HL-60/S4 treated with phorbol 12-myristate 13-acetate at 8.2 ng/mL for 4 days and 3 days (cell line): ENCODE measurements around the gene GABBR1.

Experiments used
- in situ Hi-C: fragments of 300-500 bp; cut with MboI; formaldehyde crosslinking; loops from 2 replicates; pipeline ENCODE4 v1.15.0; 2022; ENCODE audit warnings: low sequenced_read_pairs

Gene GABBR1

GRCh38 chr6:29529956-29530355, 103.0 kb downstream of the GABBR1 start:
- in situ Hi-C loops = no loop called here

DNA sequence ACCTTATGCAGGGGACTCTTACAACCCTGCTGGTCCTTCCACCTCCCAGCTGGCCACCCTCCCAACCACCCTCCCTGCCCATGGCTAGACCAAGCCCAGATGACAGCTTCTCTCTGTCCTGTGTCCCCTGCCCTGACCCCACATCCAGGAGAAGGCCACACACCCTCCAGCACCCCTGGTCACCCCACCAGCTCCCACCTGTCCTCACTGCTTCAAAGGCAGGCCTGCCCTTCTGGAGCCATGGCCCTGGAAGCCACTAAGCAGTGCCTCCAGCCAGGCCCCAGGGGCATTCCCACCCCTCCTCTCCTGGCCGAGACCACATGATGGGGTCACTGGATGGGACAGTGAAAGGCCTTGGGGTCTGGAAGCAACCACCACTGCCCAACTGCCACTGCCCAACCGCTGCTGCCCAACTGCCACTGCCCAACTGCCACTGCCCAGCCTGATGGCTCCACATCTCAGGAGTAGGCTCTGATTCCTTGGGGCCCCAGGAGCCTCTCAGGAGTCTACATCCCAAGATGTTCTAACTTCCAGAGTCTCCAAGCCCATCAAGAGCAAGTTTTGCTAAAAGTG, 103.9 kb downstream of the GABBR1 start:
- in situ Hi-C loops = no loop called here

GRCh38 chr6:29528300-29528931, 104.6 kb downstream of the GABBR1 start:
- in situ Hi-C loops = no loop called here

GRCh38 chr6:29527564-29527963, 105.4 kb downstream of the GABBR1 start:
- in situ Hi-C loops = no loop called here

DNA sequence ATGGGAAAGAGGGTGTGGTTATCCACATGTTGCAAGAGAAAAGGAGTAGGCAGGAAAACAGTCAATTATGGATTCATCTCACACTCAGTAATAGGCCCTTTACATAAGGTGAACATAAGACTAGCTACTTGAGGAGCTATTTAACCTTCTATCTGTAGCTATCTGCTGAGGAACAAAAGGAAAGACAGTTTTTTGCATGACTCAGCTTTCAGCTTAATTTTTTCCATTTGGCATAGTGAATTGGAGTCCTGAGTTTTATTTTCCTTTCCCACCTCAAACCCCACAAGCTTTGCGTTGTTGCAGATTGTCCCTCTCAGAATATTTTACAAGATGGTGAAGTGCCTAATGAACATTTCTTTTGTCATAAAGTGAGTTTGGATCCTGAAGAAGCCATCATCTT, 105.9 kb downstream of the GABBR1 start:
- in situ Hi-C loops = no loop called here

DNA sequence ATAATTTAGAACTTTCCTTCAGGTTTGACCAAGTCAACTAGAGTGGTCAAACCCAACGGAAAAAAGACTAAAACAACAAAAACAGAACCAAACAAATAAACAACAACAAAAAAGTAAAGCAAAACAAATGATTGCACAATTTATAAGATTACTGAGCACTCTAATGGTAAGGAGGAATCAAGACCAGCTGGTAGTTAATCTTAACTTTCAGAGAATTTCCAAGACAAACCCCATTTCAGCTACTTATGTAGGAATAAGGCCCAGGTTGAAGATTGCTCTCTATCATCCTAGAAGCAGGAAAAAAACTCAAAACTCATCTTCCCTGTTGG, 107.7 kb downstream of the GABBR1 start:
- in situ Hi-C loops = no loop called here

DNA sequence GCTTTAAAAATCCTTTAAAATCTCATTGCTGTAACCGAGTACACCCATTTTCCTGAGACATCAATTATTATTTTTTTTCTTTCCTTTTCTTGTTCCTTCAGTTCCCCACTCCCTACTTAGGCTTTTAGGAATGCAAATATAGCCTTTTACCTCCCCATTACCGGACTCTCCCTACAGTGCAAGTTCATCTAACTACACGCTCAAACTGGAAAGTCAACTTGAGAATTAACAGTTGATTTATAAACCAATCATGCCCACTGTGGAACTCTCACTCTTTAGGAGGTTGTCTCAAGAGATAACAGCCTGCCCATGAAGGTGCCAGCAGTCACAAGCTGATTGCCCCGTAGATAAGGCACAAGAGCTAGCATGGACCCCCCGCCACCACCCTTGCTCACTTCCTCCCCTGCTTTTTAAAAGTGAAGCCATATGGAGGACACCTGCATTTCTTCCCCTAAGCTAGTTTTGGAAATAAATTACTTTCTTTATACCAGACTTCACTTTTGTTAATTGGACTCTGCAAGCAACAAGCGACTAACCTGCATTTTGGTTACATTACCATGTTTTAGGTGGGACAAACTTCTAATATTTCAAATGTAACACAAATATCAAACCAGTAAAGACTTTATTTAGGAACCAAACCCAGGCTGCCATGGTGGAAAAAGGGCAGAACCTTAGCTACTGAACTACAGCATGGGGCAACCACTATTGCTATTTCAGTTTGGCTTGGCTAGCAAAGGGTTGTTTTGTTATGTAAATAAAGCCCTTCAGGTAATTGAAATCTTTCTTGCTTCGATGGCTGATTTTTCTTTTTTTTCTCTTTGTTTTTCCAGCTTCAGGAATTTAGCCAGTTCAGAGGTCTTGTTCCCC, 108.3 kb downstream of the GABBR1 start:
- in situ Hi-C loops = no loop called here

DNA sequence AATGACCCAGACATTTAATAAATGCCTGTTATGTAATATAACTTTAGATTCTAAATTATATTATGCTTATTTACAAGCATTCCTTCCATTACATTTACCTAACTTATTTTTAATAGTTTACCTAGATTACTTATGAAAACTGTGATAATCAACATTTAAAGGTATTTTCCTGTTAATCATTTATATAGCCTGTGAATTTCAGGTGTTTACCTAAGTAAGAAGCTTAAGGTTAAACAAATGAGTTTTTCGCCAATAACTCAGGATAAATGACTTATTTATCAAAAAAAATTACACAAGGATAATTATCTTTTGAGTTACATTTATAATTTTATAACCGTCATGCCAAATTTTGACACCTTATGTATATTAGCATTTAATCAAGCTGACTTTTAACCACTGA, 108.9 kb downstream of the GABBR1 start:
- in situ Hi-C loops = no loop called here

- in situ Hi-C loops = no loop called here
Observed at GRCh38 chr6:29522227-29522626, 110.8 kb downstream of the GABBR1 start.

DNA sequence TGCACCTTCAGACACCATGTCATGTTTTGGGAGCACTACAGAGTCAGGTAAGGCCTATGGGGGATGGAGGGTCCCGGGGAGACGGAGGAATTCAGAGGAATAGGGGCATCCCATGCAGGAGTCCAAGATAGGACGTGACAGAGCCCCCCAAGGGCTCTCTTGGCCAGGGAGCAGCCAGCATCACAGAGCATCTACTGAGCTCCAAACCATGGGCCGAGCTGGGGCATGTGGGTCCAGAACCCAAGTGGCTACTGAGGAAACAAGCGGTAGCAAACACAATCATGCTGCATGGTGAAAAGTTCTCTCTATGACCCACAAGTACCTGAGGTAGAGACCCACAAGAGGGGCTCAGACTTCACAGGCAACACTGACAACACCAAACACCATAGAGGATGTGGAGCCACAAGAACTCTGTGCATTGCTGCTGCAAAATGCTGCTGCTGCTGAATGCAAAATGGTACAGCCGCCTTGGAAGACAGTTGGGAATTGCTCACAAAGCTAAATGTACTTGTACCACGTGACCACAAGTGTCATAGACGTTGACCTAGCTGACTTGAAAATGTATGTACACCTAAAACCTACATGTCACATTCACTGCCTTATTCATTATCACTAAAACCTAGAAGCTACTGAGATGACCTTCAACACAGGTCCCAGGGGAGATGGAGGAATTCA, 111.8 kb downstream of the GABBR1 start:
- in situ Hi-C loops = no loop called here

DNA sequence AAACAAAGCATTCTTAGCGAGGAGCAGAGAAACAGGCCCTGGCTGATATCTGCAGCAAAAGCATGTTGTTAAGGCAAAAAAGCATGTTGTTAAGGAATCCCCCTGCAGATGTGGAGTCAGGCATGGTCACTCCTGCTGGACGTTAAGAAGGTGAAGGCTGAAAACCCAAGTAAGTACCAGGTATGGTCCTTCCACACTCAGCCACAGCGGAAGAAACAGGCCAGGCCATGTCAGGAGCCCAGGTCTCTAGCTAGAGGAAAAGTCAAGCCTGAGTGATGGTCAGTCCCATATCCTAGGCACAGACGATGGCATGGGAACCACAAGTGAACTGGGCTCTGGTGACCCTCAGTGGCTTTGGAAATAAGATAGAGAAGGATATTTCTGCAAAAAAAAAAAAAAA, 112.8 kb downstream of the GABBR1 start:
- in situ Hi-C loops = no loop called here

GRCh38 chr6:29519291-29520010, 113.5 kb downstream of the GABBR1 start:
- in situ Hi-C loops = no loop called here

GRCh38 chr6:29517728-29518440, 115.1 kb downstream of the GABBR1 start:
- in situ Hi-C loops = no loop called here

- in situ Hi-C loops = no loop called here
Observed at GRCh38 chr6:29517245-29517644, 115.7 kb downstream of the GABBR1 start.

DNA sequence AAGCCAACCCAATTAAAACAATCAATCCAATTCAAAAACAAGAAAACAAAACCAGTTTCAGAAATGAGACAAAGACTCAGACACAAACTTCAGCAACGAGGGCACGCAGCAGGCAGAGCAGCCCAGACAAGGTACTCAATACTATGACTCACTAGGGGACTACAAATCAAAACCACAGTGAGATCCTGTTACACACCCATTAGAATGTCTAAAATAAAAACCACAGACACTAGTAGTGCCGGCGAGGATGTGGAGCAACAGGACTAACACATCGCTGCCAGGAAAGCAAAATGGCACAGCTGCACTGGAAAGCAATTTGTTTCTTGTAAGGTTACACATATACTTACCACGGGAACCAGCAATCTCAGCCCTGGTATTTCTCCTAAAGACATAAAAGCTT, 116.9 kb downstream of the GABBR1 start:
- in situ Hi-C loops = no loop called here

DNA sequence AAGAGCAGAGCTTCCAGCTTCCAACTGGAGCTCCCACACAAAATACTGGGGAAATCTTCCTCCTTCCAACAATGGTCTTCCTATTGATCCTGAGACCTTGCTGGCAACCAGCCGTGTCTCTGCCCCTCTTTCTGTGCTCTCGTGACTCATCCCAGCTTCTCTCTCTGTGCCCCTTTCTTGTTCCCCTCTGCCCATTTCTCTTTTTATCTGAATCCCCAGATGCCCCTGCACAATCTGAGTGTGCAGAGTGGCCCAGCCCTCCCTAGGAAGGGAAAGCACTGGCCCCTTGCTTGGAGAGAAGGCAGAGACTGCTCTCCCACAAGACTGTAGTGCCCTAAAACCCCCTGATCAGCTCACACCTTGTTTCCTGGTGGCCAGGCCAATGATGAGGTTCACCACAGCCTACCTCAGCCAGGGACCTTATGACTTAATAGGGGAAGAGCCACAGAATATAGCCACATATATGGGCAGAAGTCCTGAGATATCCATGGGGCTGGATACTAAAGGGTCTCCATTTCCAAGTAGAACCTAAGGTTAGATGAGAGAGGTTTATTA, 122.2 kb downstream of the GABBR1 start:
- in situ Hi-C loops = no loop called here

- in situ Hi-C loops = no loop called here
Observed at GRCh38 chr6:29510202-29510601, 122.8 kb downstream of the GABBR1 start.
